Occipital lobe (tissue), 2 donors: Measurements from ENCODE around the gene SPC24. TPM values are rescaled to one million over a fixed set of nuclear protein-coding genes. Genes with fewer than 3 reads are reported as not detected.
A peak's percentile ranks its signal among the peaks of the same experiment; 100 is the strongest.
"Not testable (repeated sequence)": the region's sequence is repeated elsewhere in the genome, so short reads cannot be mapped to it uniquely, and the experiment has no call there.

Experiments used
- DNase-seq: peaks from one replicate; lab custom pipeline; 2025; lab: John Stamatoyannopoulos, UW
- total RNA-seq: library from RNA; depleted of rRNA; stranded (reverse); fragments of >200 nt; gene quantifications from one replicate; pipeline ENCODE4 v1.2.3, GENCODE V29; 2014

The SPC24 gene
- total RNA-seq, 1 donor from 2014 or later: 6.4 TPM

DNA sequence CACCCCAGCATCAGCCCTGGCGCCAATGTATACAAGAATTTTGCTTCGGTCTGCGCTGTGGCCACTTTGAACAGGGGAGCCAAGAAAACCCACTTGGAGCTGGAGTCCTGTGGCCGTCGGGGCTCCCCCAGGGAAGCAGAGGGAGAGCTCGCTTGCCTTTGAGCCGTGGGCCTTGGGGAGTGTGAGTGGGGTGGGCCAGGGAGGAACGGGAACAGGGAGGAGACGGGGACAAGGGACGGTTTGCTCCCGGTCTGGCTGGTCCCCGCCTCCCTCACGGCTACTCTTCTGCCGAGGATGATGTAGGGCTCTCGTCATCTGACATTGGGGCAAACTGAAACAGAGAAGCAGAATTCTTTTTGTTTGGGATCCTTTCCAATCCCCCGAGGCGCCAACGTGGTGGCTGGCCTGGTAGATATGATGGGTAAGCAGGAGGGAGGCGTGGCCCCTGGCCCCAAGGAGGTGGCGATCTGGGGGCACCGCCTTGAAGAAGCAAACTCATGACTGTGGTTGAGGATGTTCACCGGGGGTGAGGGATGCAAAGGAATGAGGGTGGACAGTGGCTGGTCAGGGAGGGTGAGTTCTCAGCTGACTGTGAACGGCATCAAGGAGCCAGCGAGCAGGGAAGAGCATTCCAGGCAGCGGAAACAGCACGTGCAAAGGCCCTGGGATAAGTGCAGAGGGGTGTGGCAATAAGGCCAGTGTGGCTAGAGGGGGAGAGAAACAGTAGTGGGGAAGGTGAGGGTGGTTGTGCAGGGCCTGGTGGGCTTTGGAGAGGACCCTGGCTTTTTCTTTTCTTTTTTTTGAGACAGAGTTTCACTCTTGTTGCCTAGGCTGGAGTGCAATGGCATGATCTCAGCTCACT lies 10.9 kb upstream of the SPC24 start:
- no peak for DNase-seq

GRCh38 chr19:11165486-11166030 lies 10.0 kb upstream of the SPC24 start:
- no peak for DNase-seq

DNA sequence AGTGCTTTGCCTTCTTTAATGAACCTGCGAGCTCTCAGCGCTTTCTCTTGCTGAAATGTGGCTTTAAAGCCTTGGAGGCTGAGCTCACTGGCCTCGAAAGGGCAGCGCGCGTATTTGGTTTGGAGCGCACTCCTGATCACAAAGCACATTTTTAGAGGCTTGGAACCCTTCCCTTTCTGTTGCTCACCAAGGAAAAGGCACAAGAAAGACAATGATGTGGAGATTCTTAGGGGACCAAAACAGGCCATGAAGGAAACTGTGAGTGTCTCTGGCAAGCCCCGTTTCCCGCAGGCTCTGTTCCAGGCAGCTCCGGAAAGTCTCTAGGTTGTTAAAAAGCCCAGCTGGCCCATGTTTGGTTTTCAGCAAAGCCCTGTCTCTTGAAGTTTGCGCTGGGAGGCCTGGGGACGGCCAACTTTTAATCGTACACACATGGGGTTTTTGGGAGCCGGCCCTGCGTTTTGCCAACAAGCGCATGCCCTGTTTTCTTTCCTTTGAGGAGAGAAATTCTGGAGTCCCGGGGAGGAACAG lies 9.4 kb upstream of the SPC24 start:
- no peak for DNase-seq

DNA sequence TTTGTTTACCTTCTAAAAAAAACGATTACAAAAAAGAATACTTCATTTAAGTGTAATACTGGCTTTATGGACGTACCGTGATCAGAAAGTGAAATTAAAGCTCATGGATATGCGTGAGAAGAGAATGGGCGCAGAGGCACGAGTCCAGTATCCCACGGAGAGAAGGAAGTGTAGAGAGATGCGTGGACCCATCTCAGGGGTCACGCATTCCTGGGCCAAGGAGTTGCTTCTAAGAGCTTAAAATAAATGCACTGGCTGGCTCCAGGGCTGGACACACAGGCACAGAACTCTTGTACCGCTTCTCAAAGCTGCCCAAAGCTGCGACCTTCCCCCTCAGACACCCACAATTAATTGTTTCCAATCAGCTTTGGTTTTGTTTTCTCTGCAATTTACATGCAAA lies 8.7 kb upstream of the SPC24 start:
- DNase-seq: no peak

DNA sequence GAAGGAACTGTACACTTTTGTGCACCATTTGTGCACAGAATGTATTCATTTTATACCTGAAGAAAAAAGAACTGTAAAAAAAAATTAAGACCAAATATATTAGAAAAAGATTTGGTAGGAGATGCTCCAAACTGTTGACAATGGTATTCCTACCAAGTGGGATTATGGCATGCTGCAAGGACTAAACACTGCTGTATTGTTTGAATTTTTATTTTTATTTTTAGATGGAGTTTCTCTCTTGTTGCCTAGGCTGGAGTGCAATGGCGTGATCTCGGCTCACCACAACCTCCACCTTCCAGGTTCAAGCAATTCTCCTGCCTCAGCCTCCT lies 4.8 kb upstream of the SPC24 start:
- not testable (repeated sequence) for DNase-seq

GRCh38 chr19:11159598-11160439 lies 4.2 kb upstream of the SPC24 start:
- no peak for DNase-seq

- no peak for DNase-seq
Measured at GRCh38 chr19:11154683-11155047, 917 bp downstream of the SPC24 start.

GRCh38 chr19:11152318-11153062 lies 3.1 kb downstream of the SPC24 start:
- peak; percentile 24 for DNase-seq

- DNase-seq: no peak
Measured at GRCh38 chr19:11151181-11151580, 4.4 kb downstream of the SPC24 start.

DNA sequence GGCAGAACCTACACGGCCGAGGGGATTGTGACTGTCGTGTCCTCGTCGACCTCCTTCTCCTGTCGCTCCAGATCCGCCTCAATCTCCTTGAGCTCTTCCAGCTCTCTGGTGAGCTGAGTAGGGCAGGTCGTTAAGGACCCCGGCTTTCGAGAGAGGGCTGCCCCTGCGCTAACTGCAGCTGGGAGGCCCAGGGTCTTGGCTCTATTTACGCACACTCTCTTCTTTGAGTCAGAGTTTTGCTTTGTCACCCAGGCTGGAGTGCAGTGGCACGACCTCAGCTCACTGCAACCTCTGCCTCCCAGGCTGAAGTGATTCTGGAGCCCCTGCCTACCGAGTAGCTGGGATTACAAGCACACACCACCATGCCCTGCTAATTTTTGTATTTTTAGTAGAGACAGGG lies 7.6 kb downstream of the SPC24 start:
- DNase-seq: no peak

DNA sequence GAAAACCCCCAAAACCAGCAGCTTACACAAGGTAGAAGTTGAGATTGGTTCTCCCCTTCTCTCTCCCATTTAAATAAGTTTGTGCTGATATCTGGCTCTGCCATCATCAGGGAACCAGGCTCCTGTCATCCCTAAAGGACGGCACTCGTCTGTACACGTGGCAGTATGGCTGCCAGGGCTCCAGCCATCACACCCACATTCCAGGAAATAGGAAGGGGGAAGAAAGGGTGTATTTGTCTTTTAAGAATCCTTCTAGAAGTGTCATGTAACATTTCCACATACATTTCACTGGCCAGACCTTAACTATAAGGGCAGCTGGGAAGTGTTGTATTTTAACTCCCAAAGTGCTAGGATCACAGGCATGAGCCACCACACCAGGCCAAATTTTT lies 10.1 kb downstream of the SPC24 start:
- no peak for DNase-seq

DNA sequence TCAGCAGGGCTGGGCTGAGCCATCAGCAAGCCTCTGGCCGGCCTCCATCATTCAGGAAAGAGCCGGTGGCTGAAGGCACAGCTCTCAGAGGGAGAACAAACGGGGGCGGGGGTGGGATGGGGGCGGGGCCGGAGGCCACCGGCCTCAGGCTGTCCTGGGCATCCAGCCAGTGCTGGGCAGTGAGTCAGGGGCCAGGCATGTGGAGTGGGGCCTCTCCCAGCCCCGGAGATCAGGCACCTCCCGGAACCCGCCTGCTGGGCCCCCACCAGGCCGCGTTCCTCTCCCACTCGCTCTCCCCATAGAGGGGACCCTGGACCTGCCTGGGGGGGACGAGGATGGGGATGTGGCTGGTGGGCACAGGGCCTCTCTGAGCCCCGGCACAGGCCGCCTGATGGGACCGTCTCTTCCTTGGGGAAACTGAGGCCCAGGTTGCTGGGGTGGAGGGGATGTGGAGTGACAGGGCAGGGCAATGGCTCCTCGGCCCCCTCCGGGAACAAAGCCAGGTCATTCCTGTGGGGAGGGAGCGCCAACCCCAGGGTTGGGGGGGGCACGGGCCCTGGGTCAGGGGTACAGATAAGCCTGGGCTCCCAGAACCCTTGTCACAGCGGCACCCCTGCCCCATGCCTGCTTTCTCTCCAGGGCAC lies 12.9 kb downstream of the SPC24 start:
- DNase-seq: peak; percentile 45

GRCh38 chr19:11141937-11142527 lies 13.6 kb downstream of the SPC24 start:
- no peak for DNase-seq

DNA sequence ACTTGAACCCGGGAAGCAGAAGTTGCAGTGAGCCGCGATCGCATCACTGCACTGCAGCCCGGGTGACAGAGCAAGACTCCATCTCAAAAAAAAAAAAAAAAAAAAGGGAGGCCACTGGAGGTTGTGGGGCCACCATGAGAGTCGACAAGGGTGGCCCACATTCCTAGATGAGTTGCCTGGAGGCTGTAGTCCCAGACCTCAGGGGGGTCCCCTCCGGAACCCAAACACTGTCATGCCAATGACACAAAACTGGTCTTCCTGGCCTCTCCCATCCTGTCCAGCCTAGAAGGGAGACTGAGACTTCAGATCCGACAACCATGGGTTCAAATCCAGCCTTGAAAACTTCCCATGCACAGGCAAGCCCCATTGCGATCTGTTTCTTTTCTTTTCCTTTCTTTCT lies 14.7 kb downstream of the SPC24 start:
- no peak for DNase-seq

DNA sequence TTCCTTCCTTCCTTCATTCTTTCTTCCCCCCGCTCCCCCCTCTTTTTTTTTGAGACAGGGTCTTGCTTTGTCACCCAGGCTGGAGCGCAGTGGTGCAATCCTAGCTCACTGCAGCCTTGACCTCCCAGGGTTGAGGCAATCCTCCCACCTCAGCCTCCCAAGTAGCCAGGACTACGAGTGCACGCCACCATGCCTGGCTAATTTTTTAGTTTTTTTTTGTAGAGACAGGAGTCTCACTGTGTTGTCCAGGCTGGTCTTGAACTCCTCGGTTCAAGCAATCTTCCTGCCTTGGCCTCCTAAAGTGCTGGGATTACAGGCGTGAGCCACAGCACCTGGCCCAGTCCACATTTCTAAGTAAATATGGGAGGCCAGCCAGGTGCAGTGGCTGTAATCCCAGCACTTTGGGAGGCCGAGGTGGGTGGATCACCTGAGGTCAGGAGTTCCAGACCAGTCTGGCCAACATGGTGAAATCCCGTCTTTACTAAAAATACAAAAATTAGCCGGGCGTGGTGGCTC lies 15.5 kb downstream of the SPC24 start:
- not testable (repeated sequence) for DNase-seq

GRCh38 chr19:11138601-11139300 lies 16.8 kb downstream of the SPC24 start:
- DNase-seq: peak; percentile 60

DNA sequence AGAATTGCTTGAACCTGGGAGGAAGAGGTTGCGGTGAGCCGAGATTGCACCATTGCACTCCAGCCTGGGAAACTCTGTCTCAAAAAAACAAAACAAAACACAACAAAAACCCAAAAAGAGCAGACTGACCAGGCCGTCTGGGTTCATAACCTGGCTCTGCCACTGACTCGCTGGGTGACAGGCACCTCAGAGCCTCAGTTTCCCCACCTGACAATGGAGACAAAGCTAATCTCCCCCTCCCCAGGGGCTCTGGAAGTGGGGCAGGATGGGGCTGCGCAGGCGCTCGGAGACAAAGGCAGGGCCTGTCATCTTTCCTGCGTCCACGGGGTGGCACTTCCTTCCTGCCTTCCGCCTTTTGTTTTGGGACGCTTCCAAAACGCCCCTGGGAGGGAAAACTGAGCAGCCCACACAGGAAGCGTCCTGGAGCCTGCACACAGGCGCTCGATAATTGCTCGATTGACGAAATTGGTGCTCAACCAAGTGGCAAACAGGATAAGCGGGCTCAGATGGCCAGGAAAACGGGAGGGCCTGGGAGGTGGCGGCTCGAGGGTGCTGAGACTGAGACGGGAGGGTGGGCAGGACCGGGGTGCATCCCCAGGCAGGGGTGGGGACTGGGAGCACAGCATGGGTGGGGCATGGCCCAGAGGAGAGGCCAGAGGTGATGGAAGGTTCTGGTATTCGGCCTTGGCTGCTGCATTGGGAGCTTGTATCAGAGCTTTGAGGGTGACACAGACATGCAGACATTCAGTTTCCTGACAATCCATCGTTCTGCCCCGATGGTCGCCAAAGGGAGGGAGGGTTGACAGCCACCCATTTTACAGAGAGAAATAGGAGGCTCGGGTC lies 17.8 kb downstream of the SPC24 start:
- peak; percentile 56 for DNase-seq

DNA sequence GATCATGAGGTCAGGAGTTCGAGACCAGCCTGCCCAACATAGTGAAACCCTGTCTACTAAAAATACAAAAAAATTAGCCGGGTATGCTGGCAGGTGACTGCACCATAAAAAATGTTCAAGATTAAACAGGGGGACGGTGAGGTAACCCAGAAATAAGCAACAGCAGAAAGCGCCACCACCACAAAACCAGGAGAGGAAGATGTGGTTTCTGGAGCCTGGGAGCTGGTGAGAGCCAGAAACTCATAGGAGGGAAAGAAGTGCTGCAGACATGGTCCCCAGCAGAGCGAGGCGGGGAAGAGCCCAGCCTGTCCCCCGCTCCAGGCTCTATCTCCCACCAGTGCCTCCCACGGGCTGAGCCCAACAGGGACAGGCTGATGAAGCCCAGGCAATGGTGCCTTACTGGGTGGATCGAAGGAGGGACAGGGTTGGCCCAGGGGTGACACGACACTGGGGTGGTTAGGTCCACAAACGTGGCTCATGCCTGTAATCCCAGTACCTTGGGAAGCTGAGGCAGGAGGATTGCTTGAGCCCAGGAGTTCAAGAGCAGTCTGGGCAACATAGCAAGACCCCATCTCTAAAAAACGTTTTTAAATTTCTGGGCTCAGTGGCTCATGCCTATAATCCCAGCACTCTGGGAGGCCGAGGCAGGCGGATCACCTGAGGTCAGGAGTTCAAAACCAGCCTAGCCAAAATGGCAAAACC lies 19.0 kb downstream of the SPC24 start:
- DNase-seq: no peak
